Measurements from ENCODE around the gene NLRP3. TPM values are rescaled to one million over a fixed set of nuclear protein-coding genes. Genes with fewer than 3 reads are reported as not detected.

The NLRP3 gene
- total RNA-seq, 1 experiment from 2014 or later = not detected

DNA sequence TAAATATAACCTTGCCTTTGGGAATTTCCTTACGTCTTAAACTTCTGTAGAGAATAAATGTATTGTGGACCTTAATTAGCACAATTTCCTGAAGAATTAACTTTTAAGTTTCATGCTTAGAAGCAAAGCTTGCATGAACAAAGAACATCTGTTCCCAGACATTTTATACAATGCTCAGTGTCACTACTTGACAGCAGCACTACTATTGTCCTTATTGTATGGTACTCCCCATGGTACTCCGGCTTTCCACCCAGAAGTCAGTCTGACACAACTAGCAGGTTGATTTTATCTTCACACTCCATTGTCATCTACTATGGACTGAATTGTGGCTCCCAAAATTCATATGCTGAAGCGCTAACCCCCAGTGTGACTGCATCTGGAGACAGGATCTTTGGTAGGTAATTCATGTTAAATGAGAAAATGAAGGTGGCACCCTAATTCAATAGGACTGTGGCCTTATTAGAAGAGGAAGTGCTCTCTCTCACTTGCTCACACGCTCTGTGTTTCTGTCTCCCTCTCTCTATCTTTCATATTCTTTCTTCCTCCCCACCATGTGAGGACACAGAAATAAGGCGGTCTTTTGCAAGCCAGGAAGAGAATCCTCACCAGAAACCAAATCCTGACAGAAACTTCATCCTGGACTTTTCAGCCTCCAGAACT lies 52.6 kb downstream of the NLRP3 start:
- peaks cover 6 to 13% of the 10 kb centered on the region in 2 experiments for H3K4me1 Mint-ChIP-seq
- H3K4me3 Mint-ChIP-seq = no peak overlapping the region
- Histone ChIP-seq H3K27me3 (ENCODE audit: insufficient read depth, low read length) (no peaks in the 10 kb centered on the region), H3K9me3 (ENCODE audit: control insufficient read depth, low read depth, low read length) (no peaks in the 10 kb centered on the region), H3K9ac (ENCODE audit: extremely low read depth, insufficient read length, low read length) (no peak overlapping the region), H3K27ac (ENCODE audit: insufficient read length, low read depth, low read length) (no peak overlapping the region), H3K18ac (ENCODE audit: insufficient read length, low read depth, low read length) (no peak overlapping the region), H3K79me2 (ENCODE audit: insufficient read depth, low read length) (no peaks in the 10 kb centered on the region), H3K56ac (ENCODE audit: insufficient read length, low read depth, low read length) (no peak overlapping the region), H2BK12ac (ENCODE audit: insufficient read length, low read depth, low read length) (no peak overlapping the region), H4K20me1 (ENCODE audit: control insufficient read depth, insufficient read depth, insufficient read length) (no peaks in the 10 kb centered on the region), H3K4ac (ENCODE audit: low read depth, low read length) (no peak overlapping the region), H3K4me1 (ENCODE audit: insufficient read depth, low read length) (peaks cover 2% of the 10 kb centered on the region), H4K91ac (ENCODE audit: insufficient read length, low read depth, low read length) (no peak overlapping the region), H4K8ac (replicated peaks; ENCODE audit: insufficient read length, low read depth, low read length) (no peak overlapping the region), H3K4me2 (ENCODE audit: insufficient read depth, insufficient read length, low read length) (no peak overlapping the region), H2BK5ac (ENCODE audit: insufficient read length, low read length) (no peak overlapping the region), H2BK120ac (ENCODE audit: low read depth, low read length, poor library complexity, severe bottlenecking) (no peak overlapping the region), H3K14ac (ENCODE audit: insufficient read depth, low read length) (no peak overlapping the region), H3K79me1 (ENCODE audit: insufficient read depth, low read depth, low read length, poor library complexity, severe bottlenecking) (no peaks in the 10 kb centered on the region), H2BK15ac (ENCODE audit: low read depth, low read length) (no peak overlapping the region), H3K23ac (ENCODE audit: insufficient read length, low read depth, low read length) (no peak overlapping the region), H2AFZ (ENCODE audit: low read length) (no peak overlapping the region), H3K23me2 (ENCODE audit: insufficient read length, low read depth, low read length, poor library complexity, severe bottlenecking) (no peaks in the 10 kb centered on the region), H2BK20ac (ENCODE audit: low read depth, low read length, poor library complexity, severe bottlenecking) (no peak overlapping the region), H2AK5ac (ENCODE audit: insufficient read length, low read length) (no peak overlapping the region), H3T11ph (ENCODE audit: low read length) (no peak overlapping the region), H4K5ac (ENCODE audit: insufficient read length, low read depth, low read length) (no peak overlapping the region)
- no peaks in the 10 kb centered on the region for H3K36me3 Mint-ChIP-seq (ENCODE audit: insufficient read depth in 1 of 3, low read depth in 3 of 3)
- TF ChIP-seq, protein P1, sequence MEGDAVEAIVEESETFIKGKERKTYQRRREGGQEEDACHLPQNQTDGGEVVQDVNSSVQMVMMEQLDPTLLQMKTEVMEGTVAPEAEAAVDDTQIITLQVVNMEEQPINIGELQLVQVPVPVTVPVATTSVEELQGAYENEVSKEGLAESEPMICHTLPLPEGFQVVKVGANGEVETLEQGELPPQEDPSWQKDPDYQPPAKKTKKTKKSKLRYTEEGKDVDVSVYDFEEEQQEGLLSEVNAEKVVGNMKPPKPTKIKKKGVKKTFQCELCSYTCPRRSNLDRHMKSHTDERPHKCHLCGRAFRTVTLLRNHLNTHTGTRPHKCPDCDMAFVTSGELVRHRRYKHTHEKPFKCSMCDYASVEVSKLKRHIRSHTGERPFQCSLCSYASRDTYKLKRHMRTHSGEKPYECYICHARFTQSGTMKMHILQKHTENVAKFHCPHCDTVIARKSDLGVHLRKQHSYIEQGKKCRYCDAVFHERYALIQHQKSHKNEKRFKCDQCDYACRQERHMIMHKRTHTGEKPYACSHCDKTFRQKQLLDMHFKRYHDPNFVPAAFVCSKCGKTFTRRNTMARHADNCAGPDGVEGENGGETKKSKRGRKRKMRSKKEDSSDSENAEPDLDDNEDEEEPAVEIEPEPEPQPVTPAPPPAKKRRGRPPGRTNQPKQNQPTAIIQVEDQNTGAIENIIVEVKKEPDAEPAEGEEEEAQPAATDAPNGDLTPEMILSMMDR (conservative IDR thresholded peaks at IDR 0.05) = no peak
- no CpG with 5 or more reads among the region's 5 CpGs for WGBS (ENCODE audit: extremely low coverage, insufficient read length, low lambda C conversion rate)
- no peaks in the 10 kb centered on the region for H3K27me3 Mint-ChIP-seq (ENCODE audit: low read depth)
- DNase-seq = no peak
- H3K27ac Mint-ChIP-seq = peak overlapping the region in 1 of 3 experiments; percentile 79; a peak in 1 of 7 replicates
- H3K9me3 Mint-ChIP-seq = peaks cover 0 to 2% of the 10 kb centered on the region in 2 experiments; a peak in 1 of 5 replicates

Data from H9 (cell line).